HEK293 (cell line): ENCODE results near the gene NUDCD3.

Experiments
- ZFP37 ChIP-seq: fragments of 450-650 bp; formaldehyde crosslinking; IDR thresholded peaks from 2 replicates; pipeline ENCODE4 v1.5.1; 2016; ENCODE audit warnings: missing biosample characterization, missing genetic modification characterization
- ZNF274 ChIP-seq, 2 experiments: fragments of 200-500 bp in 1 of 2; fragments of 450-650 bp in 1 of 2; sonication (Bioruptor generic) in 1 of 2; formaldehyde crosslinking in 1 of 2; IDR thresholded peaks; 2 replicates each; pipeline versions ENCODE4 v1.5.1 to v1.6.1; 2014 to 2016; ENCODE audit warnings: borderline replicate concordance in 1 of 2, inconsistent platforms in 1 of 2, low read length in 1 of 2, missing biosample characterization in 1 of 2, missing genetic modification characterization in 1 of 2
- ZNF311 ChIP-seq: fragments of 450-650 bp; formaldehyde crosslinking; IDR thresholded peaks from 2 replicates; pipeline ENCODE4 v1.5.1; 2017; ENCODE audit warnings: missing biosample characterization, missing genetic modification characterization, borderline replicate concordance
- ZNF423 ChIP-seq: fragments of 450-650 bp; formaldehyde crosslinking; IDR thresholded peaks from 2 replicates; pipeline ENCODE4 v1.5.1; 2016; ENCODE audit warnings: missing biosample characterization, missing genetic modification characterization
- TF ChIP-seq, protein P1 (sequence below): fragments of 450-650 bp; formaldehyde crosslinking; IDR thresholded peaks from 2 replicates; pipeline ENCODE4 v1.5.1; 2016; ENCODE audit warnings: missing biosample characterization, missing genetic modification characterization
- TF ChIP-seq, protein P2 (sequence below): fragments of 450-650 bp; formaldehyde crosslinking; IDR thresholded peaks from 2 replicates; pipeline ENCODE4 v1.5.1; 2016; ENCODE audit warnings: missing biosample characterization, missing genetic modification characterization

DNA sequence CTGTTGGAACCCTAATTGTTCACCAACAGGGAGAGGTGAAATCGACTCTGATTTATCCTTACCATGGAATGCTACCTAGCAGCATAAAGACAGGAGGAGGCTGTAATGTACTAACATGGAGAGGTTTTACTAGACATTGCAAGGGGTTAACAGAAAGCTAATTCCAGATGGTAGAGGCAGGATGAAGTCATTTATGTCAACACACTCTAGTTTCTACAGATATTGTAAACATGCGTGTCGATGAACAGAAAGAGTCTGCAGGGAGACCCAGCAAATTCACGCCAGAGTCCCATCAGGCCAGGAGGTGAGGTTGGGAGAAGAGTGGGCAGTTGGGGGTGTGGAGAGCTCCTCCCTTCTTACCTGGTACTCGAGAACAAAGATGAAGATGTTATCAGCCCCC is 43.6 kb upstream of the NUDCD3 start:
- TF ChIP-seq ZFP37 (tag by site-specific recombination) (no peak), ZNF423 (tag by site-specific recombination) (no peak), ZNF274 (IDR thresholded peaks at IDR 0.05; ENCODE audit: low read length) (no peak), ZNF274 (tag by site-specific recombination; IDR thresholded peaks at IDR 0.05; ENCODE audit: borderline replicate concordance) (no peak), ZNF311 (no peak)
- TF ChIP-seq, protein P1, sequence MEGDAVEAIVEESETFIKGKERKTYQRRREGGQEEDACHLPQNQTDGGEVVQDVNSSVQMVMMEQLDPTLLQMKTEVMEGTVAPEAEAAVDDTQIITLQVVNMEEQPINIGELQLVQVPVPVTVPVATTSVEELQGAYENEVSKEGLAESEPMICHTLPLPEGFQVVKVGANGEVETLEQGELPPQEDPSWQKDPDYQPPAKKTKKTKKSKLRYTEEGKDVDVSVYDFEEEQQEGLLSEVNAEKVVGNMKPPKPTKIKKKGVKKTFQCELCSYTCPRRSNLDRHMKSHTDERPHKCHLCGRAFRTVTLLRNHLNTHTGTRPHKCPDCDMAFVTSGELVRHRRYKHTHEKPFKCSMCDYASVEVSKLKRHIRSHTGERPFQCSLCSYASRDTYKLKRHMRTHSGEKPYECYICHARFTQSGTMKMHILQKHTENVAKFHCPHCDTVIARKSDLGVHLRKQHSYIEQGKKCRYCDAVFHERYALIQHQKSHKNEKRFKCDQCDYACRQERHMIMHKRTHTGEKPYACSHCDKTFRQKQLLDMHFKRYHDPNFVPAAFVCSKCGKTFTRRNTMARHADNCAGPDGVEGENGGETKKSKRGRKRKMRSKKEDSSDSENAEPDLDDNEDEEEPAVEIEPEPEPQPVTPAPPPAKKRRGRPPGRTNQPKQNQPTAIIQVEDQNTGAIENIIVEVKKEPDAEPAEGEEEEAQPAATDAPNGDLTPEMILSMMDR (tag by site-specific recombination): no peak
- TF ChIP-seq, protein P2, sequence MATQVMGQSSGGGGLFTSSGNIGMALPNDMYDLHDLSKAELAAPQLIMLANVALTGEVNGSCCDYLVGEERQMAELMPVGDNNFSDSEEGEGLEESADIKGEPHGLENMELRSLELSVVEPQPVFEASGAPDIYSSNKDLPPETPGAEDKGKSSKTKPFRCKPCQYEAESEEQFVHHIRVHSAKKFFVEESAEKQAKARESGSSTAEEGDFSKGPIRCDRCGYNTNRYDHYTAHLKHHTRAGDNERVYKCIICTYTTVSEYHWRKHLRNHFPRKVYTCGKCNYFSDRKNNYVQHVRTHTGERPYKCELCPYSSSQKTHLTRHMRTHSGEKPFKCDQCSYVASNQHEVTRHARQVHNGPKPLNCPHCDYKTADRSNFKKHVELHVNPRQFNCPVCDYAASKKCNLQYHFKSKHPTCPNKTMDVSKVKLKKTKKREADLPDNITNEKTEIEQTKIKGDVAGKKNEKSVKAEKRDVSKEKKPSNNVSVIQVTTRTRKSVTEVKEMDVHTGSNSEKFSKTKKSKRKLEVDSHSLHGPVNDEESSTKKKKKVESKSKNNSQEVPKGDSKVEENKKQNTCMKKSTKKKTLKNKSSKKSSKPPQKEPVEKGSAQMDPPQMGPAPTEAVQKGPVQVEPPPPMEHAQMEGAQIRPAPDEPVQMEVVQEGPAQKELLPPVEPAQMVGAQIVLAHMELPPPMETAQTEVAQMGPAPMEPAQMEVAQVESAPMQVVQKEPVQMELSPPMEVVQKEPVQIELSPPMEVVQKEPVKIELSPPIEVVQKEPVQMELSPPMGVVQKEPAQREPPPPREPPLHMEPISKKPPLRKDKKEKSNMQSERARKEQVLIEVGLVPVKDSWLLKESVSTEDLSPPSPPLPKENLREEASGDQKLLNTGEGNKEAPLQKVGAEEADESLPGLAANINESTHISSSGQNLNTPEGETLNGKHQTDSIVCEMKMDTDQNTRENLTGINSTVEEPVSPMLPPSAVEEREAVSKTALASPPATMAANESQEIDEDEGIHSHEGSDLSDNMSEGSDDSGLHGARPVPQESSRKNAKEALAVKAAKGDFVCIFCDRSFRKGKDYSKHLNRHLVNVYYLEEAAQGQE (tag by site-specific recombination): no peak
